Ectodermal cell (in vitro differentiated cells): ENCODE results near the gene TMC6.

ENCODE experiments used
- H3K27ac ChIP-seq: 2 replicates; pipeline ENCODE4 v1.7.0; 2013; ENCODE audit warnings: mild to moderate bottlenecking, low read depth, low read length; ENCODE audit not compliant: insufficient read depth, poor library complexity, severe bottlenecking
- H3K27me3 ChIP-seq: 2 replicates; pipeline ENCODE4 v1.7.0; 2013; ENCODE audit warnings: mild to moderate bottlenecking, low read length; ENCODE audit not compliant: insufficient read depth, control insufficient read depth, poor library complexity, severe bottlenecking
- H3K36me3 ChIP-seq: one replicate; pipeline ENCODE4 v1.7.0; 2013; ENCODE audit warnings: low read length; ENCODE audit not compliant: control insufficient read depth, insufficient read depth
- H3K4me1 ChIP-seq: one replicate; pipeline ENCODE4 v1.7.0; 2013; ENCODE audit warnings: low read length; ENCODE audit not compliant: control insufficient read depth, insufficient read depth
- H3K4me3 ChIP-seq: 2 replicates; pipeline ENCODE4 v1.7.0; 2013; ENCODE audit warnings: low read depth, low read length, control low read depth; ENCODE audit not compliant: insufficient read depth
- H3K9me3 ChIP-seq: 2 replicates; pipeline ENCODE4 v1.7.0; 2013; ENCODE audit warnings: mild to moderate bottlenecking, low read length, moderate library complexity; ENCODE audit not compliant: control insufficient read depth
- WGBS, 2 experiments: methylation state at CpG; one replicate each; pipeline ENCODE4 v1.1.7; 2013; ENCODE audit warnings: missing lambda C conversion rate in 2 of 2; 5-methylcytosine and 5-hydroxymethylcytosine counted together

TMC6 gene

GRCh38 chr17:78127239-78127887 lies 1.2 kb downstream of the TMC6 start:
- peak overlapping the region; percentile 40 for H3K27ac ChIP-seq
- H3K4me3 ChIP-seq = peak overlapping the region; percentile 72
- WGBS, 2 experiments = 17% methylated on average over 25 of the region's 25 CpGs

GRCh38 chr17:78126895-78127238 lies 1.7 kb downstream of the TMC6 start:
- WGBS, 2 experiments = 84 to 89% methylated on average over 5 to 6 of the region's 6 CpGs
- Histone ChIP-seq H3K4me1 (peaks cover 9% of the 10 kb centered on the region), H3K9me3 (no peaks in the 10 kb centered on the region), H3K27me3 (peaks cover 39% of the 10 kb centered on the region), H3K36me3 (no peaks in the 10 kb centered on the region), H3K27ac (no peak overlapping the region), H3K4me3 (no peak overlapping the region)

More at GRCh38 chr17:78127239-78127887, 1.2 kb downstream of the TMC6 start:
- no peaks in the 10 kb centered on the region for H3K36me3 ChIP-seq
- H3K4me1 ChIP-seq = peaks cover 9% of the 10 kb centered on the region
- no peaks in the 10 kb centered on the region for H3K9me3 ChIP-seq
- H3K27me3 ChIP-seq = peaks cover 44% of the 10 kb centered on the region

GRCh38 chr17:78125976-78126894 lies 2.3 kb downstream of the TMC6 start:
- Histone ChIP-seq H3K4me3 (no peak overlapping the region), H3K27me3 (peaks cover 33% of the 10 kb centered on the region), H3K4me1 (peaks cover 9% of the 10 kb centered on the region), H3K36me3 (no peaks in the 10 kb centered on the region), H3K9me3 (no peaks in the 10 kb centered on the region), H3K27ac (no peak overlapping the region)
- 88% methylated on average over 25 of the region's 25 CpGs for WGBS, 2 experiments

GRCh38 chr17:78125138-78125913 lies 3.2 kb downstream of the TMC6 start:
- H3K27ac ChIP-seq = no peak overlapping the region
- no peaks in the 10 kb centered on the region for H3K9me3 ChIP-seq
- 94% methylated on average over 39 of the region's 39 CpGs for WGBS, 2 experiments

GRCh38 chr17:78124836-78125137 lies 3.8 kb downstream of the TMC6 start:
- Histone ChIP-seq H3K4me3 (no peak overlapping the region), H3K9me3 (no peaks in the 10 kb centered on the region), H3K27ac (no peak overlapping the region), H3K4me1 (peaks cover 9% of the 10 kb centered on the region), H3K36me3 (no peaks in the 10 kb centered on the region), H3K27me3 (peaks cover 18% of the 10 kb centered on the region)
- 95 to 96% methylated on average over 12 of the region's 12 CpGs for WGBS, 2 experiments

More at GRCh38 chr17:78125138-78125913, 3.2 kb downstream of the TMC6 start:
- H3K27me3 ChIP-seq = peaks cover 24% of the 10 kb centered on the region
- peaks cover 9% of the 10 kb centered on the region for H3K4me1 ChIP-seq
- no peak overlapping the region for H3K4me3 ChIP-seq
- H3K36me3 ChIP-seq = no peaks in the 10 kb centered on the region

GRCh38 chr17:78124081-78124835 lies 4.3 kb downstream of the TMC6 start:
- Histone ChIP-seq H3K27ac (no peak overlapping the region), H3K9me3 (no peaks in the 10 kb centered on the region), H3K4me1 (peaks cover 9% of the 10 kb centered on the region), H3K36me3 (no peaks in the 10 kb centered on the region), H3K4me3 (no peak overlapping the region), H3K27me3 (peaks cover 13% of the 10 kb centered on the region)
- WGBS, 2 experiments = 94 to 96% methylated on average over 30 of the region's 30 CpGs

GRCh38 chr17:78123258-78123929 lies 5.2 kb downstream of the TMC6 start:
- Histone ChIP-seq H3K27ac (no peak overlapping the region), H3K9me3 (no peaks in the 10 kb centered on the region), H3K4me1 (peaks cover 9% of the 10 kb centered on the region), H3K36me3 (no peaks in the 10 kb centered on the region), H3K27me3 (peaks cover 11% of the 10 kb centered on the region), H3K4me3 (no peak overlapping the region)
- 94 to 95% methylated on average over 5 of the region's 5 CpGs for WGBS, 2 experiments

- Histone ChIP-seq H3K4me3 (no peak overlapping the region), H3K36me3 (no peaks in the 10 kb centered on the region), H3K9me3 (no peaks in the 10 kb centered on the region), H3K4me1 (peaks cover 8% of the 10 kb centered on the region), H3K27ac (no peak overlapping the region), H3K27me3 (peaks cover 6% of the 10 kb centered on the region)
- 85 to 87% methylated on average over 4 of the region's 4 CpGs for WGBS, 2 experiments
These were observed 5.7 kb downstream of the TMC6 start for GRCh38 chr17:78122931-78123249.

- H3K36me3 ChIP-seq = no peaks in the 10 kb centered on the region
- peaks cover under 1% of the 10 kb centered on the region for H3K27me3 ChIP-seq
- 91 to 92% methylated on average over 23 of the region's 23 CpGs for WGBS, 2 experiments
These were observed 6.2 kb downstream of the TMC6 start for GRCh38 chr17:78122216-78122930.

More at GRCh38 chr17:78122216-78122930, 6.2 kb downstream of the TMC6 start:
- no peaks in the 10 kb centered on the region for H3K9me3 ChIP-seq
- H3K4me3 ChIP-seq = no peak overlapping the region
- no peak overlapping the region for H3K27ac ChIP-seq
- peaks cover 4% of the 10 kb centered on the region for H3K4me1 ChIP-seq
